ENCODE data around the gene DDX24.

The DDX24 gene

GRCh38 chr14:94001501-94002396 lies 79.3 kb downstream of the DDX24 start:
- Histone ChIP-seq H3K9me2 (replicated peaks; ENCODE audit: control insufficient read depth, low read length) (no peaks in the 10 kb centered on the region), H3F3A (ENCODE audit: control insufficient read depth, insufficient read depth) (no peaks in the 10 kb centered on the region), H4K20me1 (ENCODE audit: control insufficient read depth, insufficient read depth, low read depth, low read length) (no peaks in the 10 kb centered on the region), H3K4me1 (ENCODE audit: control insufficient read depth, low read length) (peaks cover 8% of the 10 kb centered on the region), H3K4me2 (ENCODE audit: low read length) (peak overlapping the region; percentile 45), H3K36me3 (ENCODE audit: control insufficient read depth, low read length) (no peaks in the 10 kb centered on the region), H3K79me2 (ENCODE audit: control insufficient read depth, low read length) (no peaks in the 10 kb centered on the region), H3K27me3 (ENCODE audit: control insufficient read depth, low read length) (peaks cover 6% of the 10 kb centered on the region; the same call in 1 of the 2 replicates), H3K9me3 (ENCODE audit: control insufficient read depth, insufficient read depth, low read length) (no peaks in the 10 kb centered on the region), H3K27ac (ENCODE audit: low read depth, low read length) (no peak overlapping the region), H3K4me3 (ENCODE audit: low read length) (0 out of 2 replicates have a peak overlapping the region, but pooled peaks have one; percentile 11)
- no peak for TF ChIP-seq EZH2phosphoT487 (IDR thresholded peaks at IDR 0.05; ENCODE audit: borderline replicate concordance, low read length)
- peak; percentile 99 for TF ChIP-seq CTCF (IDR thresholded peaks at IDR 0.05; ENCODE audit: low read depth, low read length, poor library complexity, severe bottlenecking)

- H3K4me3 ChIP-seq (ENCODE audit: low read length), result no peak overlapping the region
- no peaks in the 10 kb centered on the region for H3K79me2 ChIP-seq (ENCODE audit: control insufficient read depth, low read length)
- TF ChIP-seq EZH2phosphoT487 (IDR thresholded peaks at IDR 0.05; ENCODE audit: borderline replicate concordance, low read length) (no peak), CTCF (IDR thresholded peaks at IDR 0.05; ENCODE audit: low read depth, low read length, poor library complexity, severe bottlenecking) (no peak)
- H3F3A ChIP-seq (ENCODE audit: control insufficient read depth, insufficient read depth), result no peaks in the 10 kb centered on the region
- H4K20me1 ChIP-seq (ENCODE audit: control insufficient read depth, insufficient read depth, low read depth, low read length), result no peaks in the 10 kb centered on the region
- no peak overlapping the region for H3K27ac ChIP-seq (ENCODE audit: low read depth, low read length)
- H3K9me3 ChIP-seq (ENCODE audit: control insufficient read depth, insufficient read depth, low read length), result no peaks in the 10 kb centered on the region
- H3K36me3 ChIP-seq (ENCODE audit: control insufficient read depth, low read length), result no peaks in the 10 kb centered on the region
- H3K9me2 ChIP-seq (replicated peaks; ENCODE audit: control insufficient read depth, low read length), result no peaks in the 10 kb centered on the region
- H3K27me3 ChIP-seq (ENCODE audit: control insufficient read depth, low read length), result peaks cover 6% of the 10 kb centered on the region; the same call in 1 of the 2 replicates
- peak overlapping the region; percentile 45 for H3K4me2 ChIP-seq (ENCODE audit: low read length)
- H3K4me1 ChIP-seq (ENCODE audit: control insufficient read depth, low read length), result peaks cover 8% of the 10 kb centered on the region
Measured at GRCh38 chr14:94001016-94001415, 80.0 kb downstream of the DDX24 start.

GRCh38 chr14:94000267-94000666 lies 80.7 kb downstream of the DDX24 start:
- H3K27ac ChIP-seq (ENCODE audit: low read depth, low read length), result no peak overlapping the region
- H3K36me3 ChIP-seq (ENCODE audit: control insufficient read depth, low read length), result no peaks in the 10 kb centered on the region
- H3K4me3 ChIP-seq (ENCODE audit: low read length), result no peak overlapping the region
- no peak overlapping the region for H3K4me2 ChIP-seq (ENCODE audit: low read length)
- H3K79me2 ChIP-seq (ENCODE audit: control insufficient read depth, low read length), result no peaks in the 10 kb centered on the region
- H4K20me1 ChIP-seq (ENCODE audit: control insufficient read depth, insufficient read depth, low read depth, low read length), result no peaks in the 10 kb centered on the region
- TF ChIP-seq CTCF (IDR thresholded peaks at IDR 0.05; ENCODE audit: low read depth, low read length, poor library complexity, severe bottlenecking), result no peak
- no peak for TF ChIP-seq EZH2phosphoT487 (IDR thresholded peaks at IDR 0.05; ENCODE audit: borderline replicate concordance, low read length)
- H3K9me3 ChIP-seq (ENCODE audit: control insufficient read depth, insufficient read depth, low read length), result no peaks in the 10 kb centered on the region
- no peaks in the 10 kb centered on the region for H3K9me2 ChIP-seq (replicated peaks; ENCODE audit: control insufficient read depth, low read length)
- peaks cover 6% of the 10 kb centered on the region; the same call in 1 of the 2 replicates for H3K27me3 ChIP-seq (ENCODE audit: control insufficient read depth, low read length)
- H3F3A ChIP-seq (ENCODE audit: control insufficient read depth, insufficient read depth), result no peaks in the 10 kb centered on the region
- peaks cover 8% of the 10 kb centered on the region for H3K4me1 ChIP-seq (ENCODE audit: control insufficient read depth, low read length)

Data from DOHH2 (cell line).